H9 (cell line): ENCODE results near the gene KIRREL3. TPM values are rescaled to one million over a fixed set of nuclear protein-coding genes. Genes with fewer than 3 reads are reported as not detected.

Experiments
- DNase-seq: peaks from one replicate; pipeline ENCODE4 v3.0.0-alpha.2; 2017
- H2AFZ ChIP-seq: one replicate; pipeline ENCODE4 v1.6.1; 2013; ENCODE audit warnings: mild to moderate bottlenecking, low read length, control low read depth, moderate library complexity
- H2AK5ac ChIP-seq: 2 replicates; pipeline ENCODE4 v1.6.1; 2013; ENCODE audit warnings: low read length, control low read depth, mixed read lengths; ENCODE audit not compliant: insufficient read length
- H2BK120ac ChIP-seq: one replicate; pipeline ENCODE4 v1.6.1; 2013; ENCODE audit warnings: low read depth, mild to moderate bottlenecking, low read length, control low read depth, inconsistent platforms; ENCODE audit not compliant: poor library complexity, severe bottlenecking
- H2BK12ac ChIP-seq: 2 replicates; pipeline ENCODE4 v1.6.1; 2013; ENCODE audit warnings: low read length, control low read depth, mixed read lengths, low read depth; ENCODE audit not compliant: insufficient read length
- H2BK15ac ChIP-seq: 2 replicates; pipeline ENCODE4 v1.6.1; 2013; ENCODE audit warnings: low read depth, low read length, control low read depth
- H2BK20ac ChIP-seq: one replicate; pipeline ENCODE4 v1.6.1; 2013; ENCODE audit warnings: low read depth, mild to moderate bottlenecking, low read length, control low read depth, inconsistent platforms; ENCODE audit not compliant: poor library complexity, severe bottlenecking
- H2BK5ac ChIP-seq: 2 replicates; pipeline ENCODE4 v1.6.1; 2013; ENCODE audit warnings: low read length, control low read depth, mixed read lengths; ENCODE audit not compliant: insufficient read length
- H3K14ac ChIP-seq: 2 replicates; pipeline ENCODE4 v1.6.1; 2013; ENCODE audit warnings: low read length, control low read depth; ENCODE audit not compliant: insufficient read depth
- H3K18ac ChIP-seq: 2 replicates; pipeline ENCODE4 v1.6.1; 2013; ENCODE audit warnings: low read depth, mild to moderate bottlenecking, mixed read lengths, low read length, control low read depth; ENCODE audit not compliant: insufficient read length
- H3K23ac ChIP-seq: 2 replicates; pipeline ENCODE4 v1.6.1; 2013; ENCODE audit warnings: low read length, control low read depth, mixed read lengths, low read depth; ENCODE audit not compliant: insufficient read length
- H3K23me2 ChIP-seq: 2 replicates; pipeline ENCODE4 v1.6.1; 2013; ENCODE audit warnings: low read depth, mild to moderate bottlenecking, mixed read lengths, low read length, control low read depth; ENCODE audit not compliant: insufficient read length, poor library complexity, severe bottlenecking
- H3K27ac ChIP-seq: 2 replicates; pipeline ENCODE4 v1.5.1; 2013; ENCODE audit warnings: low read length, control low read depth, mixed read lengths, low read depth; ENCODE audit not compliant: insufficient read length
- H3K27me3 ChIP-seq: 2 replicates; pipeline ENCODE4 v1.6.1; 2013; ENCODE audit warnings: low read length, control low read depth, inconsistent platforms; ENCODE audit not compliant: insufficient read depth
- H3K4ac ChIP-seq: 2 replicates; pipeline ENCODE4 v1.6.1; 2013; ENCODE audit warnings: low read depth, mild to moderate bottlenecking, control low read depth, inconsistent platforms, low read length, moderate library complexity
- H3K4me1 ChIP-seq: 2 replicates; pipeline ENCODE4 v1.6.1; 2013; ENCODE audit warnings: low read length, control low read depth, inconsistent platforms; ENCODE audit not compliant: insufficient read depth
- H3K4me2 ChIP-seq: 2 replicates; pipeline ENCODE4 v1.6.1; 2013; ENCODE audit warnings: low read length, control low read depth, mixed read lengths; ENCODE audit not compliant: insufficient read length, insufficient read depth
- H3K56ac ChIP-seq: 2 replicates; pipeline ENCODE4 v1.6.1; 2013; ENCODE audit warnings: low read depth, mild to moderate bottlenecking, mixed read lengths, low read length, control low read depth; ENCODE audit not compliant: insufficient read length
- H3K79me1 ChIP-seq: 2 replicates; pipeline ENCODE4 v1.6.1; 2013; ENCODE audit warnings: low read depth, mild to moderate bottlenecking, moderate library complexity, low read length, control low read depth, inconsistent platforms; ENCODE audit not compliant: insufficient read depth, poor library complexity, severe bottlenecking
- H3K79me2 ChIP-seq: 2 replicates; pipeline ENCODE4 v1.6.1; 2013; ENCODE audit warnings: low read length, control low read depth, inconsistent platforms; ENCODE audit not compliant: insufficient read depth
- H3K9ac ChIP-seq: 2 replicates; pipeline ENCODE4 v1.6.1; 2013; ENCODE audit warnings: low read length, control low read depth, mixed read lengths; ENCODE audit not compliant: insufficient read length; ENCODE audit errors: extremely low read depth
- H3K9me3 ChIP-seq: one replicate; pipeline ENCODE4 v1.6.1; 2013; ENCODE audit warnings: low read depth, low read length, inconsistent platforms; ENCODE audit not compliant: control insufficient read depth
- H3T11ph ChIP-seq: one replicate; pipeline ENCODE4 v1.6.1; 2013; ENCODE audit warnings: mild to moderate bottlenecking, low read length, control low read depth, inconsistent platforms
- H4K20me1 ChIP-seq: one replicate; pipeline ENCODE4 v1.6.1; 2013; ENCODE audit not compliant: control insufficient read depth, insufficient read length, insufficient read depth
- H4K5ac ChIP-seq: 2 replicates; pipeline ENCODE4 v1.6.1; 2013; ENCODE audit warnings: low read depth, mild to moderate bottlenecking, mixed read lengths, low read length, control low read depth; ENCODE audit not compliant: insufficient read length
- H4K8ac ChIP-seq: replicated peaks from 2 replicates; pipeline ENCODE4 v1.6.1; 2013; ENCODE audit warnings: low read length, control low read depth, mixed read lengths, low read depth; ENCODE audit not compliant: insufficient read length
- H4K91ac ChIP-seq: 2 replicates; pipeline ENCODE4 v1.6.1; 2013; ENCODE audit warnings: low read depth, mild to moderate bottlenecking, moderate library complexity, mixed read lengths, low read length, control low read depth; ENCODE audit not compliant: insufficient read length
- H3K27ac Mint-ChIP-seq, 3 experiments: 2 replicates in 2 of 3; 3 replicates in 1 of 3; pipeline ENCODE4 v1.8.0; 2020 to 2021; ENCODE audit warnings: mixed read lengths in 3 of 3, mild to moderate bottlenecking in 1 of 3, moderate library complexity in 1 of 3
- H3K27me3 Mint-ChIP-seq: 2 replicates; pipeline ENCODE4 v1.8.0; 2021; ENCODE audit warnings: low read depth, mild to moderate bottlenecking, moderate library complexity, mixed read lengths
- H3K36me3 Mint-ChIP-seq, 3 experiments: 2 replicates in 2 of 3; 3 replicates in 1 of 3; pipeline ENCODE4 v1.8.0; 2020 to 2021; ENCODE audit warnings: low read depth in 3 of 3, mixed read lengths in 3 of 3; ENCODE audit not compliant: insufficient read depth in 1 of 3
- H3K4me1 Mint-ChIP-seq, 2 experiments: 2 replicates each; pipeline ENCODE4 v1.8.0; 2020; ENCODE audit warnings: mixed read lengths in 2 of 2
- H3K4me3 Mint-ChIP-seq, 2 experiments: 2 replicates in 1 of 2; 3 replicates in 1 of 2; pipeline ENCODE4 v1.8.0; 2020 to 2021; ENCODE audit warnings: mild to moderate bottlenecking in 2 of 2, mixed read lengths in 2 of 2, moderate library complexity in 1 of 2
- H3K9me3 Mint-ChIP-seq, 2 experiments: 2 replicates in 1 of 2; 3 replicates in 1 of 2; pipeline ENCODE4 v1.8.0; 2020; ENCODE audit warnings: mild to moderate bottlenecking in 2 of 2, mixed read lengths in 2 of 2, moderate library complexity in 1 of 2
- WGBS: extraction: QIAGEN DNeasy Blood & Tissue Kit; methylation state at CpG from one replicate; pipeline ENCODE4 v1.1.7; 2013; ENCODE audit warnings: missing lambda C conversion rate, low lambda C conversion rate, mixed read lengths; ENCODE audit not compliant: insufficient read length; ENCODE audit errors: extremely low coverage; 5-methylcytosine and 5-hydroxymethylcytosine counted together
- total RNA-seq: library from RNA; stranded (reverse); gene quantifications from 2 replicates; pipeline ENCODE4 v1.2.1, GENCODE V29; 2021
- TF ChIP-seq, protein P1 (sequence below): fragments of 200-600 bp; sonication (generic); conservative IDR thresholded peaks from 3 replicates; pipeline ENCODE4 v1.8.0; 2021; ENCODE audit warnings: antibody characterized with exemption, mild to moderate bottlenecking

Gene KIRREL3
- total RNA-seq, 1 experiment from 2014 or later, result 0.17 TPM

GRCh38 chr11:127006311-127006710 lies 5.7 kb upstream of the KIRREL3 start:
- no peak overlapping the region for H2AFZ ChIP-seq

More at GRCh38 chr11:127006311-127006710, 5.7 kb upstream of the KIRREL3 start:
- Histone ChIP-seq H4K5ac (no peak overlapping the region), H3K4ac (no peak overlapping the region), H2BK5ac (no peak overlapping the region), H3K4me2 (no peak overlapping the region), H4K91ac (no peak overlapping the region), H2BK15ac (no peak overlapping the region), H3K79me1 (no peaks in the 10 kb centered on the region), H3K9ac (no peak overlapping the region), H3K18ac (no peak overlapping the region), H4K20me1 (no peaks in the 10 kb centered on the region), H3K23me2 (peaks cover 7% of the 10 kb centered on the region), H3K9me3 (no peaks in the 10 kb centered on the region), H3K4me1 (0 out of 2 replicates have a peak, but pooled peaks cover 3% of the 10 kb centered on the region), H3K27ac (no peak overlapping the region), H3T11ph (no peak overlapping the region), H3K23ac (no peak overlapping the region), H2BK20ac (no peak overlapping the region), H2AK5ac (no peak overlapping the region), H3K56ac (no peak overlapping the region), H3K27me3 (peaks cover 14% of the 10 kb centered on the region; the same call in 1 of the 2 replicates), H4K8ac (no peak overlapping the region), H3K79me2 (no peaks in the 10 kb centered on the region), H2BK12ac (no peak overlapping the region), H3K14ac (no peak overlapping the region), H2BK120ac (no peak overlapping the region)
- Mint-ChIP-seq H3K27ac (no peak overlapping the region), H3K9me3 (no peaks in the 10 kb centered on the region), H3K4me1 (peaks cover 11 to 21% of the 10 kb centered on the region in 2 experiments), H3K27me3 (peaks cover 24% of the 10 kb centered on the region), H3K36me3 (no peaks in the 10 kb centered on the region), H3K4me3 (no peak overlapping the region)
- TF ChIP-seq, protein P1, sequence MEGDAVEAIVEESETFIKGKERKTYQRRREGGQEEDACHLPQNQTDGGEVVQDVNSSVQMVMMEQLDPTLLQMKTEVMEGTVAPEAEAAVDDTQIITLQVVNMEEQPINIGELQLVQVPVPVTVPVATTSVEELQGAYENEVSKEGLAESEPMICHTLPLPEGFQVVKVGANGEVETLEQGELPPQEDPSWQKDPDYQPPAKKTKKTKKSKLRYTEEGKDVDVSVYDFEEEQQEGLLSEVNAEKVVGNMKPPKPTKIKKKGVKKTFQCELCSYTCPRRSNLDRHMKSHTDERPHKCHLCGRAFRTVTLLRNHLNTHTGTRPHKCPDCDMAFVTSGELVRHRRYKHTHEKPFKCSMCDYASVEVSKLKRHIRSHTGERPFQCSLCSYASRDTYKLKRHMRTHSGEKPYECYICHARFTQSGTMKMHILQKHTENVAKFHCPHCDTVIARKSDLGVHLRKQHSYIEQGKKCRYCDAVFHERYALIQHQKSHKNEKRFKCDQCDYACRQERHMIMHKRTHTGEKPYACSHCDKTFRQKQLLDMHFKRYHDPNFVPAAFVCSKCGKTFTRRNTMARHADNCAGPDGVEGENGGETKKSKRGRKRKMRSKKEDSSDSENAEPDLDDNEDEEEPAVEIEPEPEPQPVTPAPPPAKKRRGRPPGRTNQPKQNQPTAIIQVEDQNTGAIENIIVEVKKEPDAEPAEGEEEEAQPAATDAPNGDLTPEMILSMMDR, result no peak
- no peak for DNase-seq
- no CpG with 5 or more reads among the region's 2 CpGs for WGBS
